Measurements from ENCODE around the gene TLR10. TPM values are rescaled to one million over a fixed set of nuclear protein-coding genes. Genes with fewer than 3 reads are reported as not detected.

Gene TLR10
- total RNA-seq, 1 donor from 2014 or later: not detected

- H3K36me3 ChIP-seq: no peaks in the 10 kb centered on the region
- H3K27ac ChIP-seq: no peak overlapping the region
- no peaks in the 10 kb centered on the region for H3K9me3 ChIP-seq
- DNase-seq (ENCODE audit: low spot score in 2 of 2): no peak
- H3K27me3 ChIP-seq: no peaks in the 10 kb centered on the region
- H3K4me3 ChIP-seq: no peak overlapping the region
- TF ChIP-seq CTCF (IDR thresholded peaks at IDR 0.05): no peak
- H3K4me1 ChIP-seq: no peaks in the 10 kb centered on the region
- intact Hi-C loops (cut with DNase I): no loop called here
Measured at GRCh38 chr4:38822748-38823303, 40.0 kb upstream of the TLR10 start.

- no peaks in the 10 kb centered on the region for H3K27me3 ChIP-seq
- intact Hi-C loops (cut with DNase I): no loop called here
- H3K4me3 ChIP-seq: no peak overlapping the region
- DNase-seq (ENCODE audit: low spot score in 2 of 2): no peak
- no peaks in the 10 kb centered on the region for H3K9me3 ChIP-seq
- no peak for TF ChIP-seq CTCF (IDR thresholded peaks at IDR 0.05)
- no peak overlapping the region for H3K27ac ChIP-seq
- no peaks in the 10 kb centered on the region for H3K36me3 ChIP-seq
- H3K4me1 ChIP-seq: no peaks in the 10 kb centered on the region
Measured at GRCh38 chr4:38821739-38822138, 38.9 kb upstream of the TLR10 start.

GRCh38 chr4:38820329-38821061 lies 37.7 kb upstream of the TLR10 start:
- intact Hi-C loops (cut with DNase I): no loop called here
- H3K27me3 ChIP-seq: no peaks in the 10 kb centered on the region
- no peaks in the 10 kb centered on the region for H3K4me1 ChIP-seq
- no peak for DNase-seq (ENCODE audit: low spot score in 2 of 2)
- H3K4me3 ChIP-seq: no peak overlapping the region
- no peaks in the 10 kb centered on the region for H3K36me3 ChIP-seq
- H3K9me3 ChIP-seq: no peaks in the 10 kb centered on the region
- no peak for TF ChIP-seq CTCF (IDR thresholded peaks at IDR 0.05)
- no peak overlapping the region for H3K27ac ChIP-seq

GRCh38 chr4:38819569-38819968 lies 36.8 kb upstream of the TLR10 start:
- no peak for DNase-seq (ENCODE audit: low spot score in 2 of 2)
- Histone ChIP-seq H3K27ac (no peak overlapping the region), H3K27me3 (no peaks in the 10 kb centered on the region), H3K36me3 (no peaks in the 10 kb centered on the region), H3K4me3 (no peak overlapping the region), H3K4me1 (no peaks in the 10 kb centered on the region), H3K9me3 (no peaks in the 10 kb centered on the region)
- TF ChIP-seq CTCF (IDR thresholded peaks at IDR 0.05): no peak
- intact Hi-C loops (cut with DNase I): no loop called here

GRCh38 chr4:38818441-38818976 lies 35.7 kb upstream of the TLR10 start:
- H3K27ac ChIP-seq: no peak overlapping the region
- no peak overlapping the region for H3K4me3 ChIP-seq
- DNase-seq (ENCODE audit: low spot score in 2 of 2): no peak
- no peaks in the 10 kb centered on the region for H3K9me3 ChIP-seq
- H3K36me3 ChIP-seq: no peaks in the 10 kb centered on the region
- no peak for TF ChIP-seq CTCF (IDR thresholded peaks at IDR 0.05)
- H3K27me3 ChIP-seq: no peaks in the 10 kb centered on the region
- no peaks in the 10 kb centered on the region for H3K4me1 ChIP-seq
- intact Hi-C loops (cut with DNase I): no loop called here

All from ascending aorta (tissue), 2 donors.